CD14-positive monocyte (primary cell): Measurements from ENCODE around the gene EXTL2. TPM values are rescaled to one million over a fixed set of nuclear protein-coding genes. Genes with fewer than 3 reads are reported as not detected.
A peak's percentile ranks its signal among the peaks of the same experiment; 100 is the strongest.
"Not testable (repeated sequence)": the region's sequence is repeated elsewhere in the genome, so short reads cannot be mapped to it uniquely, and the experiment has no call there.

Experiments
- DNase-seq, 3 donors: peaks; one replicate each; pipeline ENCODE4 v3.0.0-alpha.2; 2011 to 2022
- H2AFZ ChIP-seq: 2 replicates; pipeline ENCODE4 v1.6.0; 2012; ENCODE audit warnings: mild to moderate bottlenecking, low read depth, low read length, inconsistent platforms; ENCODE audit not compliant: insufficient read depth, poor library complexity, severe bottlenecking
- H3K27ac ChIP-seq, 2 donors: 1 replicate in 1 of 2; 2 replicates in 1 of 2; pipeline ENCODE4 v1.5.1; 2012 to 2013; ENCODE audit warnings: low read length in 2 of 2, control low read depth in 1 of 2, inconsistent platforms in 1 of 2, low read depth in 1 of 2, mild to moderate bottlenecking in 1 of 2
- H3K27me3 ChIP-seq, 2 donors: one replicate each; pipeline versions ENCODE4 v1.6.0 to v1.6.1; 2011 to 2013; ENCODE audit warnings: low read length in 2 of 2; ENCODE audit not compliant: control insufficient read depth in 2 of 2, insufficient read depth in 2 of 2
- H3K36me3 ChIP-seq, 2 donors: replicated peaks in 1 of 2; 1 replicate in 1 of 2; 2 replicates in 1 of 2; pipeline versions ENCODE4 v1.5.1 to v1.6.1; 2012 to 2013; ENCODE audit warnings: low read length in 2 of 2, control low read depth in 1 of 2, inconsistent platforms in 1 of 2, mild to moderate bottlenecking in 1 of 2; ENCODE audit not compliant: insufficient read depth in 2 of 2, control insufficient read depth in 1 of 2
- H3K4me1 ChIP-seq, 2 donors: 1 replicate in 1 of 2; 2 replicates in 1 of 2; pipeline versions ENCODE4 v1.5.1 to v1.6.1; 2012 to 2013; ENCODE audit warnings: low read length in 2 of 2, control low read depth in 1 of 2, inconsistent platforms in 1 of 2, mild to moderate bottlenecking in 1 of 2, moderate library complexity in 1 of 2; ENCODE audit not compliant: insufficient read depth in 2 of 2, control insufficient read depth in 1 of 2
- H3K4me2 ChIP-seq: replicated peaks from 2 replicates; pipeline ENCODE3; 2012; ENCODE audit warnings: low read length, moderate library complexity, mild to moderate bottlenecking; ENCODE audit not compliant: poor library complexity, severe bottlenecking; ENCODE audit errors: extremely low read depth
- H3K4me3 ChIP-seq, 3 experiments: fragments of 200-600 bp in 1 of 3; sonication (generic) in 1 of 3; replicated peaks in 1 of 3; 1 replicate in 2 of 3; 2 replicates in 1 of 3; pipeline ENCODE4 v1.5.1; 2011 to 2013; ENCODE audit warnings: low read length in 3 of 3, mild to moderate bottlenecking in 3 of 3, control low read depth in 2 of 3, low read depth in 2 of 3, inconsistent platforms in 1 of 3, moderate library complexity in 1 of 3
- H3K79me2 ChIP-seq: 2 replicates; pipeline ENCODE4 v1.6.0; 2012; ENCODE audit warnings: mild to moderate bottlenecking, control low read depth, inconsistent platforms, low read length, moderate library complexity; ENCODE audit not compliant: insufficient read depth
- H3K9ac ChIP-seq: 2 replicates; pipeline ENCODE4 v1.6.0; 2017; ENCODE audit warnings: low read length, mild to moderate bottlenecking; ENCODE audit not compliant: insufficient read depth, poor library complexity, severe bottlenecking
- H3K9me3 ChIP-seq, 2 donors: replicated peaks in 1 of 2; 1 replicate in 1 of 2; 2 replicates in 1 of 2; pipeline versions ENCODE4 v1.5.1 to v1.6.1; 2012 to 2013; ENCODE audit warnings: low read length in 2 of 2, control low read depth in 1 of 2; ENCODE audit not compliant: control insufficient read depth in 1 of 2, insufficient read depth in 1 of 2
- H4K20me1 ChIP-seq: 2 replicates; pipeline ENCODE4 v1.6.0; 2012; ENCODE audit warnings: mild to moderate bottlenecking, low read length, control low read depth, moderate library complexity; ENCODE audit not compliant: insufficient read depth
- H3K27ac Mint-ChIP-seq, 7 donors: one replicate each; pipeline ENCODE4 v1.8.0; 2020; ENCODE audit warnings: mild to moderate bottlenecking in 7 of 7, mixed read lengths in 7 of 7, moderate library complexity in 6 of 7, inconsistent platforms in 2 of 7
- H3K27me3 Mint-ChIP-seq, 3 donors: one replicate each; pipeline ENCODE4 v1.8.0; 2021 to 2022; ENCODE audit warnings: low read depth in 3 of 3, mild to moderate bottlenecking in 3 of 3, mixed read lengths in 3 of 3, moderate library complexity in 3 of 3, inconsistent platforms in 1 of 3
- H3K36me3 Mint-ChIP-seq, 2 donors: one replicate each; pipeline ENCODE4 v1.8.0; 2020; ENCODE audit warnings: mixed read lengths in 2 of 2, inconsistent platforms in 1 of 2, mild to moderate bottlenecking in 1 of 2
- H3K4me1 Mint-ChIP-seq: one replicate; pipeline ENCODE4 v1.8.0; 2020; ENCODE audit warnings: mild to moderate bottlenecking, mixed read lengths
- H3K4me3 Mint-ChIP-seq, 2 donors: one replicate each; pipeline ENCODE4 v1.8.0; 2020; ENCODE audit warnings: mild to moderate bottlenecking in 2 of 2, mixed read lengths in 2 of 2, moderate library complexity in 1 of 2
- H3K9me3 Mint-ChIP-seq, 7 donors: one replicate each; pipeline ENCODE4 v1.8.0; 2020 to 2022; ENCODE audit warnings: mixed read lengths in 7 of 7, mild to moderate bottlenecking in 6 of 7, moderate library complexity in 6 of 7, inconsistent platforms in 2 of 7
- WGBS: methylation state at CpG from one replicate; pipeline ENCODE4 v1.1.5; 2013; ENCODE audit warnings: missing lambda C conversion rate; ENCODE audit not compliant: insufficient coverage; 5-methylcytosine and 5-hydroxymethylcytosine counted together
- intact Hi-C, 2 donors: fragments of 100-400 bp; cut with micrococcal nuclease; formaldehyde crosslinking; loops; one replicate each; pipeline versions ENCODE4 v1.15.0 to v1.15.1; 2023
- polyA plus RNA-seq, 3 donors: library from polyadenylated mRNA; depleted of rRNA in 1 of 3; unstranded in 2 of 3; stranded (reverse) in 1 of 3; fragments of 300-500 nt in 2 of 3; fragments of >200 nt in 1 of 3; fragmentation: Illumina TruSeq in 2 of 3; gene quantifications; 1 replicate in 2 of 3; 2 replicates in 1 of 3; pipeline ENCODE4 v1.2.3, GENCODE V29; 2012 to 2021
- TF ChIP-seq, protein P1 (sequence below): fragments of 200-600 bp; IDR thresholded peaks from one replicate; pipeline ENCODE4 v1.8.0; 2022; ENCODE audit warnings: antibody characterized with exemption, mild to moderate bottlenecking

The EXTL2 gene
- polyA plus RNA-seq, 3 donors: 0.89 to 1.2 (median 0.92) TPM

DNA sequence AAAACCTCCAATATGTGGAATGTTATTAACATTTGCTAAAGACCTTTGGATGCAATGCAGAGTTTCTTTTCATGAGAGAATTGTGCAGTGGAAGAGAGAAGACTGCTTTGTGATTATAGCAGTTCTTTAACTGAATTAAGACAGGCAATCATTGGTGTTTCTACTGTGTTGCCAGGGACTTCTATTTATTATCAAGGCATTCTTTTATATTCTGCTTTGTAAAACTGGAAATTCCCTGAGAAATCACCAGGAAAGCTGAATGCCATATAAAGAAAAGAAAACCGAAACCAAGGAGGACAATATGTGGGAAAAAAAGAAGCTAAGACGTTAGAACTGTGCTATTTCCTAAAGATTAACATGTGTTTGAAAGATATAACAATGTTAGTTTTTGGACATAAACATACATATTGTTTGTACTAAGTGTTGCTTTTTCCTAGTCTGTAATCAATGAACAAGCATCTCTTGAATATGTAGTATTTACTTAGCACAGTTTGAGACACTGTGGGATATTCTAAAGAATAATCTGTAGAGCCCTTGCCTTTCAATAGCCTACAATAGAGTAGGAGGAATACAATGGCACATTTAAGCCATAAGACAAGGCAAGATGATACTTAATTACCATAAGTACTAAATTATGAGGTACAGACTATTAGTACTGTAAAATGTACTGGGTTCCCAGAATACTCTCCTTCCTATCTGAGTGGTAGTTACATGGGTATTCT is 47.1 kb downstream of the EXTL2 start:
- no peak overlapping the region for H3K4me2 ChIP-seq
- Mint-ChIP-seq H3K27me3 (peaks cover 0 to 2% (median 0%) of the 10 kb centered on the region in 3 donors), H3K27ac (no peak overlapping the region), H3K36me3 (no peaks in the 10 kb centered on the region), H3K4me1 (peaks cover 3% of the 10 kb centered on the region), H3K9me3 (peaks cover 0 to 10% (median 4%) of the 10 kb centered on the region in 7 donors), H3K4me3 (no peak overlapping the region)
- H3K9ac ChIP-seq: no peak overlapping the region
- no CpG with 5 or more reads among the region's 2 CpGs for WGBS
- DNase-seq: peak in 1 of 3 donors; percentile 7
- TF ChIP-seq, protein P1, sequence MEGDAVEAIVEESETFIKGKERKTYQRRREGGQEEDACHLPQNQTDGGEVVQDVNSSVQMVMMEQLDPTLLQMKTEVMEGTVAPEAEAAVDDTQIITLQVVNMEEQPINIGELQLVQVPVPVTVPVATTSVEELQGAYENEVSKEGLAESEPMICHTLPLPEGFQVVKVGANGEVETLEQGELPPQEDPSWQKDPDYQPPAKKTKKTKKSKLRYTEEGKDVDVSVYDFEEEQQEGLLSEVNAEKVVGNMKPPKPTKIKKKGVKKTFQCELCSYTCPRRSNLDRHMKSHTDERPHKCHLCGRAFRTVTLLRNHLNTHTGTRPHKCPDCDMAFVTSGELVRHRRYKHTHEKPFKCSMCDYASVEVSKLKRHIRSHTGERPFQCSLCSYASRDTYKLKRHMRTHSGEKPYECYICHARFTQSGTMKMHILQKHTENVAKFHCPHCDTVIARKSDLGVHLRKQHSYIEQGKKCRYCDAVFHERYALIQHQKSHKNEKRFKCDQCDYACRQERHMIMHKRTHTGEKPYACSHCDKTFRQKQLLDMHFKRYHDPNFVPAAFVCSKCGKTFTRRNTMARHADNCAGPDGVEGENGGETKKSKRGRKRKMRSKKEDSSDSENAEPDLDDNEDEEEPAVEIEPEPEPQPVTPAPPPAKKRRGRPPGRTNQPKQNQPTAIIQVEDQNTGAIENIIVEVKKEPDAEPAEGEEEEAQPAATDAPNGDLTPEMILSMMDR: no peak
- no peaks in the 10 kb centered on the region for H4K20me1 ChIP-seq
- H3K27me3 ChIP-seq: no peaks in the 10 kb centered on the region
- H3K36me3 ChIP-seq: no peaks in the 10 kb centered on the region
- intact Hi-C loops: no loop called here
- peaks cover 0 to 3% of the 10 kb centered on the region in 2 donors for H3K9me3 ChIP-seq
- H2AFZ ChIP-seq: peak overlapping the region; percentile 33
- no peak overlapping the region for H3K27ac ChIP-seq
- no peaks in the 10 kb centered on the region for H3K79me2 ChIP-seq
- H3K4me1 ChIP-seq: no peaks in the 10 kb centered on the region
- no peak overlapping the region for H3K4me3 ChIP-seq

DNA sequence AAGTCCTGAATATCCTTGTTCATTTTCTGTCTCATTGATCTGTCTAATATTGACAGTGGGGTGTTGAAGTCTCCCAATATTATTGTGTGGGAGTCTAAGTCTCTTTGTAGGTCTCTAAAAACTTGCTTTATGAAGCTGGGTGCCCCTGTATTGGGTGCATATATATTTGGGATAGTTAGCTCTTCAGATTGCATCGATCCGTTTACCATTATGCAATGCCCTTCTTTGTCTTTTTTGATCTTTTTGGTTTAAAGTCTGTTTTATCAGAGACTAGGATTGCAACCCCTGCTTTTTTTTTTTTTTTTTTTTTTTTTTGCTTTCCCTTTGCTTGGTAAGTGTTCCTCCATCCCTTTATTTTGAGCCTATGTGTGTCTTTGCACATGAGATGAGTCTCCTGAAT is 51.5 kb downstream of the EXTL2 start:
- H4K20me1 ChIP-seq, H3K9ac ChIP-seq, H3K9me3 ChIP-seq, H3K27ac Mint-ChIP-seq, H3K4me3 ChIP-seq, H3K4me3 Mint-ChIP-seq, H3K79me2 ChIP-seq, H3K27me3 ChIP-seq, H3K4me1 ChIP-seq, H3K4me2 ChIP-seq, DNase-seq, H3K36me3 ChIP-seq, H3K4me1 Mint-ChIP-seq, H3K27ac ChIP-seq, H3K36me3 Mint-ChIP-seq, H2AFZ ChIP-seq, intact Hi-C loops, H3K27me3 Mint-ChIP-seq: not testable (repeated sequence)
- no CpG with 5 or more reads among the region's 2 CpGs for WGBS
- peaks cover 4 to 19% (median 6%) of the 10 kb centered on the region in 7 donors for H3K9me3 Mint-ChIP-seq
